Measurements from ENCODE around the gene IL23R.

- no peak for TF ChIP-seq ZNF384 (IDR thresholded peaks at IDR 0.05)
- TF ChIP-seq NFRKB (IDR thresholded peaks at IDR 0.05), result no peak
- TF ChIP-seq SP1 (IDR thresholded peaks at IDR 0.05), result no peak
- TF ChIP-seq BHLHE40 (IDR thresholded peaks at IDR 0.05; ENCODE audit: borderline replicate concordance), result no peak
- TF ChIP-seq CTBP1 (IDR thresholded peaks at IDR 0.05; ENCODE audit: borderline replicate concordance), result no peak
- TF ChIP-seq FOXM1 (IDR thresholded peaks at IDR 0.05; ENCODE audit: borderline replicate concordance), result no peak
- TF ChIP-seq SUZ12 (IDR thresholded peaks at IDR 0.05), result no peak
- TF ChIP-seq ARNT (IDR thresholded peaks at IDR 0.05), result no peak
- TF ChIP-seq HDGF (IDR thresholded peaks at IDR 0.05; ENCODE audit: borderline replicate concordance), result no peak
- no peak for TF ChIP-seq TARDBP (IDR thresholded peaks at IDR 0.05)
Measured at GRCh38 chr1:67142931-67143330, 23.3 kb upstream of the IL23R start.
